NCI-H526 (cell line): Measurements from ENCODE around the gene FGGY.

Experiments
- DNase-seq, 2 experiments: peaks; one replicate each; lab custom pipeline; 2025; lab: John Stamatoyannopoulos, UW

Gene FGGY

GRCh38 chr1:59384443-59384842 is 87.5 kb downstream of the FGGY start:
- no peak for DNase-seq

- DNase-seq = no peak
These were observed 91.3 kb downstream of the FGGY start for GRCh38 chr1:59388191-59388590.

- DNase-seq = no peak
These were observed 93.0 kb downstream of the FGGY start for GRCh38 chr1:59389847-59390246.

GRCh38 chr1:59390307-59390706 is 93.4 kb downstream of the FGGY start:
- no peak for DNase-seq

GRCh38 chr1:59391212-59392179 is 94.6 kb downstream of the FGGY start:
- DNase-seq = no peak

- peak in 1 of 2 experiments; percentile 10 for DNase-seq
These were observed 96.6 kb downstream of the FGGY start for GRCh38 chr1:59393211-59394180.

GRCh38 chr1:59394706-59395425 is 98.0 kb downstream of the FGGY start:
- no peak for DNase-seq

- no peak for DNase-seq
These were observed 99.5 kb downstream of the FGGY start for GRCh38 chr1:59396387-59396786.

- no peak for DNase-seq
These were observed 100.4 kb downstream of the FGGY start for GRCh38 chr1:59397139-59397858.

- DNase-seq = no peak
These were observed 102.7 kb downstream of the FGGY start for GRCh38 chr1:59399642-59400041.

GRCh38 chr1:59401581-59401980 is 104.7 kb downstream of the FGGY start:
- no peak for DNase-seq

- no peak for DNase-seq
These were observed 107.9 kb downstream of the FGGY start for GRCh38 chr1:59404796-59405195.

- no peak for DNase-seq
These were observed 109.7 kb downstream of the FGGY start for GRCh38 chr1:59406437-59407164.

GRCh38 chr1:59408608-59409240 is 111.8 kb downstream of the FGGY start:
- DNase-seq = no peak

GRCh38 chr1:59409549-59409948 is 112.7 kb downstream of the FGGY start:
- DNase-seq = no peak

GRCh38 chr1:59409986-59410385 is 113.1 kb downstream of the FGGY start:
- DNase-seq = no peak

GRCh38 chr1:59410457-59410856 is 113.6 kb downstream of the FGGY start:
- DNase-seq = no peak

GRCh38 chr1:59411147-59411546 is 114.3 kb downstream of the FGGY start:
- no peak for DNase-seq

- no peak for DNase-seq
These were observed 115.9 kb downstream of the FGGY start for GRCh38 chr1:59412718-59413326.

GRCh38 chr1:59413327-59413720 is 116.4 kb downstream of the FGGY start:
- DNase-seq = no peak
